Stimulated activated CD4-positive, alpha-beta T cell treated with anti-CD3 and anti-CD28 coated beads, Interleukin-1b, Interleukin-23, amount 100 ng/mL, for 4 hours (primary cell): ENCODE measurements around the gene MCF2L2.
"Not testable (repeated sequence)": the region's sequence is repeated elsewhere in the genome, so short reads cannot be mapped to it uniquely, and the experiment has no call there.

ENCODE experiments used
- DNase-seq, 2 donors: peaks; one replicate each; pipeline ENCODE4 v3.0.0-alpha.2; 2020; ENCODE audit warnings: low read depth in 2 of 2

The MCF2L2 gene

GRCh38 chr3:183444748-183445147, 16.3 kb upstream of the MCF2L2 start:
- DNase-seq = no peak

- DNase-seq = no peak
These were observed 15.3 kb upstream of the MCF2L2 start for GRCh38 chr3:183443395-183444385.

GRCh38 chr3:183442994-183443393, 14.6 kb upstream of the MCF2L2 start:
- no peak for DNase-seq

- DNase-seq = not testable (repeated sequence)
These were observed 12.1 kb upstream of the MCF2L2 start for GRCh38 chr3:183440521-183440920.

GRCh38 chr3:183439515-183439914, 11.1 kb upstream of the MCF2L2 start:
- no peak for DNase-seq

GRCh38 chr3:183438735-183439134, 10.3 kb upstream of the MCF2L2 start:
- DNase-seq = no peak

GRCh38 chr3:183437666-183438564, 9.5 kb upstream of the MCF2L2 start:
- no peak for DNase-seq

- DNase-seq = no peak
These were observed 8.6 kb upstream of the MCF2L2 start for GRCh38 chr3:183437061-183437460.

- DNase-seq = no peak
These were observed 7.2 kb upstream of the MCF2L2 start for GRCh38 chr3:183435661-183436060.

- no peak for DNase-seq
These were observed 6.6 kb upstream of the MCF2L2 start for GRCh38 chr3:183434992-183435391.

- DNase-seq = no peak
These were observed 6.1 kb upstream of the MCF2L2 start for GRCh38 chr3:183434503-183434902.

- DNase-seq = no peak
These were observed 2.0 kb upstream of the MCF2L2 start for GRCh38 chr3:183430325-183430957.

GRCh38 chr3:183427876-183428446, 458 bp downstream of the MCF2L2 start:
- peak; percentile 8 to 20 for DNase-seq

GRCh38 chr3:183427196-183427875, 1.1 kb downstream of the MCF2L2 start:
- no peak for DNase-seq

- DNase-seq = not testable (repeated sequence)
These were observed 9.6 kb downstream of the MCF2L2 start for GRCh38 chr3:183418807-183419206.

GRCh38 chr3:183411216-183411922, 17.1 kb downstream of the MCF2L2 start:
- DNase-seq = no peak

- DNase-seq = no peak
These were observed 17.7 kb downstream of the MCF2L2 start for GRCh38 chr3:183410759-183411158.

GRCh38 chr3:183410280-183410679, 18.1 kb downstream of the MCF2L2 start:
- no peak for DNase-seq

GRCh38 chr3:183409219-183409618, 19.2 kb downstream of the MCF2L2 start:
- no peak for DNase-seq

- DNase-seq = no peak
These were observed 26.7 kb downstream of the MCF2L2 start for GRCh38 chr3:183401678-183402077.
